Measurements from ENCODE around the gene NTM. TPM values are rescaled to one million over a fixed set of nuclear protein-coding genes. Genes with fewer than 3 reads are reported as not detected.

NTM gene
- total and polyA plus RNA-seq, 2 donors from 2014 or later: 0.92 to 10.3 TPM

DNA sequence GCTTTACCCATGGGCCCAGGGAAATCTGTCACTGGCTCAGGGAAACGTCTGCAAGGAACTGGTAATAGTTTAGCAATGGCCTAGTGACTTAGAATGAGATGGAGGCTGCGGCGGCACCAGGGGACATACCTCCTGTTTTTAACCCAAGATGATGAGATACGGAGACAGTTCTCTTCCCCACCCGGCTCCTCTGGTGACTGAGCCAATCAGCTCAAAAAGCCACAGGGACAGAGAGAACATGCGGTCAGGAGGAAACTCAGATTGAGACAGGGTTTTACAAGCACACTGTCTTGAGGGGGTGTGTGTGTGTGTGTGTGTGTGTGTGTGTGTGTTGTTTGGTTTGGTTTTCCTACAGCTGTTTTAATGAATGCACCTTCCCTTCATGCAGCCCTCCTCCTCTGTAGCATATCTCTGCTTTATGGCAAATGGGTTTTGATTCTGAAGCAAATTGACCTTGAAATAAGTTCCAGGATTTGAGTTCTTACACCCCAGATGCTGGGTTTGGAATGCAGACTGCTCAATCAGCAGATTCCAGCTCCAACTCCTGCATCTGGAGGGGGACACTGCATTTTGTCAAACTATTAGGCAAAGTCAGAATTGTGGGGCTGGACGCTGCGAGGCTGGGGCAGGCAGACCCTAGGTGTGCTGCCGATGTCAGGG is 246.2 kb downstream of the NTM start:
- DNase-seq (no peak), FAIRE-seq (no peak)
- no peaks in the 10 kb centered on the region for H3K4me1 ChIP-seq (ENCODE audit: control insufficient read depth in 2 of 3, insufficient read depth in 2 of 3, low read depth in 1 of 3, low read length in 3 of 3)
- H3K27me3 ChIP-seq (ENCODE audit: control insufficient read depth, insufficient read depth, low read length): no peaks in the 10 kb centered on the region
- intact Hi-C loops (cut with DNase I): no loop called here
- H3K36me3 ChIP-seq (ENCODE audit: control insufficient read depth in 2 of 3, insufficient read depth in 3 of 3, low read length in 3 of 3): no peaks in the 10 kb centered on the region
- no peak overlapping the region for H3K4me3 ChIP-seq (ENCODE audit: low read length in 3 of 3)
- H3K9me3 ChIP-seq (ENCODE audit: control insufficient read depth in 2 of 3, insufficient read depth in 1 of 3, low read length in 3 of 3): no peaks in the 10 kb centered on the region
- TF ChIP-seq, protein P1, sequence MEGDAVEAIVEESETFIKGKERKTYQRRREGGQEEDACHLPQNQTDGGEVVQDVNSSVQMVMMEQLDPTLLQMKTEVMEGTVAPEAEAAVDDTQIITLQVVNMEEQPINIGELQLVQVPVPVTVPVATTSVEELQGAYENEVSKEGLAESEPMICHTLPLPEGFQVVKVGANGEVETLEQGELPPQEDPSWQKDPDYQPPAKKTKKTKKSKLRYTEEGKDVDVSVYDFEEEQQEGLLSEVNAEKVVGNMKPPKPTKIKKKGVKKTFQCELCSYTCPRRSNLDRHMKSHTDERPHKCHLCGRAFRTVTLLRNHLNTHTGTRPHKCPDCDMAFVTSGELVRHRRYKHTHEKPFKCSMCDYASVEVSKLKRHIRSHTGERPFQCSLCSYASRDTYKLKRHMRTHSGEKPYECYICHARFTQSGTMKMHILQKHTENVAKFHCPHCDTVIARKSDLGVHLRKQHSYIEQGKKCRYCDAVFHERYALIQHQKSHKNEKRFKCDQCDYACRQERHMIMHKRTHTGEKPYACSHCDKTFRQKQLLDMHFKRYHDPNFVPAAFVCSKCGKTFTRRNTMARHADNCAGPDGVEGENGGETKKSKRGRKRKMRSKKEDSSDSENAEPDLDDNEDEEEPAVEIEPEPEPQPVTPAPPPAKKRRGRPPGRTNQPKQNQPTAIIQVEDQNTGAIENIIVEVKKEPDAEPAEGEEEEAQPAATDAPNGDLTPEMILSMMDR (IDR thresholded peaks at IDR 0.05; ENCODE audit: borderline replicate concordance, extremely low read depth, insufficient read depth): no peak
- H3K27ac ChIP-seq (ENCODE audit: low read depth in 2 of 2, low read length in 2 of 2): no peak overlapping the region
- H3K9ac ChIP-seq (ENCODE audit: low read length in 3 of 3): no peak overlapping the region

DNA sequence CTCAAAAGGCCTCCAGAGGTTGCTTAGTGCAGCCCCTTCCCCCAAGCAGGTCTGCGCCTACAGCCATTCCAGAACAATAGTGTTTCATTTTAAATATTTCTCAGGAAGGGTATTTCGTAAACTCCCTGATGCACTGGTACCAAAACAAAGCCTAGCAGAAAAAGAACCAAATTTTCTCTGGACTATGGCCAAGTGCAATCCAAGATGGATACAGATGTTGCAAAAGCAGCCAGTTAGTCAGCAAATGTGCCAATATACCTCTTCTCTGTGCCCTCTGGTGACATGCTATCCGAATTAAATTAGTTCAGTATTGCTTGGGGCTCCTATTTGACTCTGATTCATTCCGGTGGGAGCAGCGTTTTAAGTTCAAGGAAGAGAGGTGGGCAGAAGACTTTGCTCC is 247.8 kb downstream of the NTM start:
- H3K4me3 ChIP-seq (ENCODE audit: low read length in 3 of 3): no peak overlapping the region
- TF ChIP-seq, protein P1 (IDR thresholded peaks at IDR 0.05; ENCODE audit: borderline replicate concordance, extremely low read depth, insufficient read depth): no peak
- no peaks in the 10 kb centered on the region for H3K36me3 ChIP-seq (ENCODE audit: control insufficient read depth in 2 of 3, insufficient read depth in 3 of 3, low read length in 3 of 3)
- H3K27ac ChIP-seq (ENCODE audit: low read depth in 2 of 2, low read length in 2 of 2): no peak overlapping the region
- no peak overlapping the region for H3K9ac ChIP-seq (ENCODE audit: low read length in 3 of 3)
- no peaks in the 10 kb centered on the region for H3K4me1 ChIP-seq (ENCODE audit: control insufficient read depth in 2 of 3, insufficient read depth in 2 of 3, low read depth in 1 of 3, low read length in 3 of 3)
- intact Hi-C loops (cut with DNase I): no loop called here
- no peak for DNase-seq
- no peak for FAIRE-seq
- H3K9me3 ChIP-seq (ENCODE audit: control insufficient read depth in 2 of 3, insufficient read depth in 1 of 3, low read length in 3 of 3): no peaks in the 10 kb centered on the region
- no peaks in the 10 kb centered on the region for H3K27me3 ChIP-seq (ENCODE audit: control insufficient read depth, insufficient read depth, low read length)

DNA sequence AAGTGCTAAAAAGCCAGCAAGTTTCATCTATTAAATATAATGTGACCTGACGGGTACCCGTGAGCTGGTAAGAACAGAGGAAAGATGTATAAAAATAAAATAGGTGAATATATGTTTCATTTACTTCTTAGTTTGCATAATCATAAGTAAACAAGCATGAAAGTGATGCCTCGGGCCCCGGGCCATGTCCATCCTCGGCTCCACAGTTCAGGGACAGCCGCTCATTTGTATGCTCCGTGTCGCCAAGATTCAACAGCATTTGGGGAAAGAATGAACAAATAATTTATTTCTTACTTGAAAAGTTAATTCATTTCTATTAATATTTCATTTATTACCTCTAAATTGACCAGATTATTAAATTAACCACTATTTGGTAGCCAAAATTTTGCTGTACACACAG is 251.8 kb downstream of the NTM start:
- TF ChIP-seq, protein P1 (IDR thresholded peaks at IDR 0.05; ENCODE audit: borderline replicate concordance, extremely low read depth, insufficient read depth): no peak
- no peaks in the 10 kb centered on the region for H3K4me1 ChIP-seq (ENCODE audit: control insufficient read depth in 2 of 3, insufficient read depth in 2 of 3, low read depth in 1 of 3, low read length in 3 of 3)
- H3K36me3 ChIP-seq (ENCODE audit: control insufficient read depth in 2 of 3, insufficient read depth in 3 of 3, low read length in 3 of 3): no peaks in the 10 kb centered on the region
- no peak overlapping the region for H3K27ac ChIP-seq (ENCODE audit: low read depth in 2 of 2, low read length in 2 of 2)
- intact Hi-C loops (cut with DNase I): no loop called here
- H3K9me3 ChIP-seq (ENCODE audit: control insufficient read depth in 2 of 3, insufficient read depth in 1 of 3, low read length in 3 of 3): no peaks in the 10 kb centered on the region
- FAIRE-seq (no peak), DNase-seq (no peak)
- no peaks in the 10 kb centered on the region for H3K27me3 ChIP-seq (ENCODE audit: control insufficient read depth, insufficient read depth, low read length)
- no peak overlapping the region for H3K4me3 ChIP-seq (ENCODE audit: low read length in 3 of 3)
- H3K9ac ChIP-seq (ENCODE audit: low read length in 3 of 3): no peak overlapping the region

DNA sequence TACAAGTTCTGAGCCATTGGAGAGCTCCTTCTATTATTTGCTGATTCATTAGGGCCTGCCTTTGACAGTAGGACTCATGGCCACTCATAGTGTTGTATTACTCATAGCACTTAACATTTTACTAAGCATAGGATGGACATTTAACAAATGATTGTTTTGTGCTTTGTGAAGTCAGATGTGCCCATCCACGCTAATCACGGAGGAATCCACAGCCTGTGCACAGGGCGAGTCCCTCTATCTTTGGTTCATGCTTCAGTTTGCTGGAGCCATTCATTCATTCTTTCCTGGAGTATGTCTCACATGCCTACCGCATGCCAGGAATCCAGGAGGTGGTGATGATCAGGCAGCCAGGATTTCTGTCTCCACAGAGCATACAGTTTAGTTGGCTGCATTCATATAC is 254.1 kb downstream of the NTM start:
- Histone ChIP-seq H3K36me3 (ENCODE audit: control insufficient read depth in 2 of 3, insufficient read depth in 3 of 3, low read length in 3 of 3) (no peaks in the 10 kb centered on the region), H3K4me1 (ENCODE audit: control insufficient read depth in 2 of 3, insufficient read depth in 2 of 3, low read depth in 1 of 3, low read length in 3 of 3) (no peaks in the 10 kb centered on the region), H3K27me3 (ENCODE audit: control insufficient read depth, insufficient read depth, low read length) (no peaks in the 10 kb centered on the region), H3K9me3 (ENCODE audit: control insufficient read depth in 2 of 3, insufficient read depth in 1 of 3, low read length in 3 of 3) (no peaks in the 10 kb centered on the region), H3K9ac (ENCODE audit: low read length in 3 of 3) (no peak overlapping the region), H3K27ac (ENCODE audit: low read depth in 2 of 2, low read length in 2 of 2) (no peak overlapping the region), H3K4me3 (ENCODE audit: low read length in 3 of 3) (no peak overlapping the region)
- DNase-seq: no peak
- intact Hi-C loops (cut with DNase I): no loop called here
- TF ChIP-seq, protein P1 (IDR thresholded peaks at IDR 0.05; ENCODE audit: borderline replicate concordance, extremely low read depth, insufficient read depth): no peak
- FAIRE-seq: no peak
